HL-60 (cell line): ENCODE data around the gene CRPPA.

ENCODE experiments used
- CTCF ChIP-seq: IDR thresholded peaks from one replicate; pipeline ENCODE4 v1.5.1; 2011; ENCODE audit warnings: low read length, control low read depth, inconsistent platforms; ENCODE audit not compliant: insufficient read depth
- POLR2AphosphoS5 ChIP-seq: IDR thresholded peaks from 2 replicates; pipeline ENCODE4 v1.6.1; 2012; ENCODE audit warnings: low read depth
- REST ChIP-seq: IDR thresholded peaks from 2 replicates; pipeline ENCODE4 v1.6.1; 2012; ENCODE audit warnings: low read depth; ENCODE audit not compliant: insufficient replicate concordance
- SPI1 ChIP-seq: IDR thresholded peaks from 2 replicates; pipeline ENCODE4 v1.6.1; 2012; ENCODE audit warnings: low read depth, mild to moderate bottlenecking, borderline replicate concordance

- TF ChIP-seq CTCF (no peak), REST (no peak), POLR2AphosphoS5 (no peak), SPI1 (no peak)
Measured at GRCh38 chr7:16460789-16461493, 39.6 kb upstream of the CRPPA start.
